Caco-2 (cell line): ENCODE results near the gene KIAA0513. TPM values are rescaled to one million over a fixed set of nuclear protein-coding genes. Genes with fewer than 3 reads are reported as not detected.

Experiments
- BruUV-seq: library from RNA; stranded (reverse); fragments of 400-500 nt; replicated peaks from 2 replicates; lab custom pipeline; 2021; lab: Mats Ljungman, UMichigan
- CTCF ChIA-PET: fragments of 300-600 bp; sonication (Branson Sonifier 250); formaldehyde crosslinking; loops from one replicate; lab custom pipeline; 2022; ENCODE audit warnings: antibody characterized with exemption; lab: Charles Lee
- POLR2A ChIA-PET: fragments of 300-600 bp; sonication (Branson Sonifier 250); formaldehyde crosslinking; loops from one replicate; lab custom pipeline; 2022; ENCODE audit warnings: antibody characterized with exemption; lab: Charles Lee
- DNase-seq, 2 experiments: peaks; one replicate each; pipeline versions ENCODE4 v3.0.0 to v3.0.0-alpha.2; 2020 to 2022
- H3K27me3 ChIP-seq: replicated peaks from 2 replicates; pipeline ENCODE4 v1.6.0; 2011; ENCODE audit warnings: low read length; ENCODE audit not compliant: control insufficient read depth, insufficient read depth
- H3K36me3 ChIP-seq: 2 replicates; pipeline ENCODE4 v1.5.1; 2011; ENCODE audit warnings: low read length; ENCODE audit not compliant: control insufficient read depth, insufficient read depth
- H3K4me1 ChIP-seq: fragments of 250-450 bp; sonication (Bioruptor Pico); 2 replicates; pipeline ENCODE4 v1.5.1; 2020; ENCODE audit warnings: mild to moderate bottlenecking
- H3K4me3 ChIP-seq: 2 replicates; pipeline ENCODE4 v1.5.1; 2011; ENCODE audit warnings: low read depth, mild to moderate bottlenecking, control low read depth, low read length
- H3K9me3 ChIP-seq: fragments of 250-450 bp; sonication (Bioruptor Pico); 2 replicates; pipeline ENCODE4 v1.5.1; 2020; ENCODE audit warnings: mild to moderate bottlenecking, moderate library complexity
- H3K27ac Mint-ChIP-seq: one replicate; pipeline ENCODE4 v1.8.0; 2022; ENCODE audit warnings: mixed read lengths; ENCODE audit not compliant: unreplicated experiment
- H3K27me3 Mint-ChIP-seq: one replicate; pipeline ENCODE4 v1.8.0; 2022; ENCODE audit warnings: mixed read lengths; ENCODE audit not compliant: insufficient read depth, unreplicated experiment
- H3K36me3 Mint-ChIP-seq: one replicate; pipeline ENCODE4 v1.8.0; 2022; ENCODE audit warnings: mild to moderate bottlenecking, mixed read lengths; ENCODE audit not compliant: insufficient read depth, unreplicated experiment
- H3K4me1 Mint-ChIP-seq: one replicate; pipeline ENCODE4 v1.8.0; 2022; ENCODE audit warnings: low read depth, mixed read lengths; ENCODE audit not compliant: unreplicated experiment
- H3K4me3 Mint-ChIP-seq: one replicate; pipeline ENCODE4 v1.8.0; 2022; ENCODE audit warnings: mild to moderate bottlenecking, moderate library complexity, mixed read lengths; ENCODE audit not compliant: unreplicated experiment
- H3K9me3 Mint-ChIP-seq: one replicate; pipeline ENCODE4 v1.8.0; 2022; ENCODE audit warnings: mixed read lengths; ENCODE audit not compliant: unreplicated experiment
- CTCF ChIP-seq, 2 experiments: fragments of 200-600 bp in 1 of 2; IDR thresholded peaks; 1 replicate in 1 of 2; 2 replicates in 1 of 2; pipeline versions ENCODE4 v1.5.1 to v1.8.0; 2011 to 2022; ENCODE audit warnings: antibody characterized with exemption in 1 of 2, control low read depth in 1 of 2, inconsistent platforms in 1 of 2, low read depth in 1 of 2, low read length in 1 of 2, mild to moderate bottlenecking in 1 of 2, moderate library complexity in 1 of 2; ENCODE audit not compliant: insufficient read depth in 1 of 2, severe bottlenecking in 1 of 2, unreplicated experiment in 1 of 2
- intact Hi-C: fragments of 100-400 bp; cut with micrococcal nuclease; formaldehyde crosslinking; loops from one replicate; pipeline ENCODE4 v1.10.0; 2022; ENCODE audit not compliant: unreplicated experiment
- total RNA-seq: library from RNA; stranded (reverse); gene quantifications from 2 replicates; pipeline ENCODE4 v1.2.3, GENCODE V29; 2022

The KIAA0513 gene
- total RNA-seq, 1 experiment from 2014 or later = 7.9 TPM

GRCh38 chr16:85079785-85080570 lies 52.4 kb downstream of the KIAA0513 start:
- H3K27ac Mint-ChIP-seq = no peak overlapping the region
- Histone ChIP-seq H3K4me1 (no peaks in the 10 kb centered on the region), H3K27me3 (no peaks in the 10 kb centered on the region), H3K9me3 (no peaks in the 10 kb centered on the region), H3K36me3 (no peaks in the 10 kb centered on the region), H3K4me3 (no peak overlapping the region)
- no peak for DNase-seq
- no peaks in the 10 kb centered on the region for H3K36me3 Mint-ChIP-seq
- H3K4me1 Mint-ChIP-seq = no peaks in the 10 kb centered on the region
- no peaks in the 10 kb centered on the region for H3K27me3 Mint-ChIP-seq
- H3K4me3 Mint-ChIP-seq = no peak overlapping the region
- CTCF ChIA-PET = no interaction called here
- intact Hi-C loops = no loop called here
- H3K9me3 Mint-ChIP-seq = no peaks in the 10 kb centered on the region
- POLR2A ChIA-PET = no interaction called here
- TF ChIP-seq CTCF (IDR thresholded peaks at IDR 0.05; ENCODE audit: insufficient read depth in 1 of 2, low read depth in 1 of 2, low read length in 1 of 2, severe bottlenecking in 1 of 2, unreplicated experiment in 1 of 2) = no peak
- no TSS peak for BruUV-seq

- no TSS peak for BruUV-seq
- no peaks in the 10 kb centered on the region for H3K4me1 Mint-ChIP-seq
- TF ChIP-seq CTCF (IDR thresholded peaks at IDR 0.05; ENCODE audit: insufficient read depth in 1 of 2, low read depth in 1 of 2, low read length in 1 of 2, severe bottlenecking in 1 of 2, unreplicated experiment in 1 of 2) = no peak
- H3K27me3 ChIP-seq = no peaks in the 10 kb centered on the region
- H3K27ac Mint-ChIP-seq = no peak overlapping the region
- ChIA-PET POLR2A (no interaction called here), CTCF (interaction anchor here (0.6 kb wide), 2 partner anchors 129 to 326 kb away, joined by 3 read pairs; no protein-coding TSS in a partner anchor)
- H3K9me3 ChIP-seq = no peaks in the 10 kb centered on the region
- DNase-seq = no peak
- H3K4me3 ChIP-seq = no peak overlapping the region
- no peak overlapping the region for H3K4me3 Mint-ChIP-seq
- no peaks in the 10 kb centered on the region for H3K9me3 Mint-ChIP-seq
- no peaks in the 10 kb centered on the region for H3K27me3 Mint-ChIP-seq
- intact Hi-C loops = no loop called here
- no peaks in the 10 kb centered on the region for H3K36me3 Mint-ChIP-seq
- no peaks in the 10 kb centered on the region for H3K36me3 ChIP-seq
- H3K4me1 ChIP-seq = no peaks in the 10 kb centered on the region
Observed at GRCh38 chr16:85081038-85081437, 53.4 kb downstream of the KIAA0513 start.

- H3K9me3 Mint-ChIP-seq = no peaks in the 10 kb centered on the region
- Histone ChIP-seq H3K4me3 (no peak overlapping the region), H3K27me3 (no peaks in the 10 kb centered on the region), H3K9me3 (no peaks in the 10 kb centered on the region), H3K4me1 (0 out of 2 replicates have a peak, but pooled peaks cover under 1% of the 10 kb centered on the region), H3K36me3 (no peaks in the 10 kb centered on the region)
- no peaks in the 10 kb centered on the region for H3K4me1 Mint-ChIP-seq
- intact Hi-C loops = no loop called here
- H3K4me3 Mint-ChIP-seq = no peak overlapping the region
- TF ChIP-seq CTCF (IDR thresholded peaks at IDR 0.05; ENCODE audit: insufficient read depth in 1 of 2, low read depth in 1 of 2, low read length in 1 of 2, severe bottlenecking in 1 of 2, unreplicated experiment in 1 of 2) = no peak
- ChIA-PET POLR2A (no interaction called here), CTCF (interaction anchor here (0.6 kb wide), 1 partner anchor 130 kb away, joined by 3 read pairs; no protein-coding TSS in a partner anchor)
- H3K27ac Mint-ChIP-seq = no peak overlapping the region
- no TSS peak for BruUV-seq
- DNase-seq = no peak
- H3K36me3 Mint-ChIP-seq = no peaks in the 10 kb centered on the region
- H3K27me3 Mint-ChIP-seq = no peaks in the 10 kb centered on the region
Observed at GRCh38 chr16:85081765-85082164, 54.2 kb downstream of the KIAA0513 start.
